ENCODE data around the gene STK32C. TPM values are rescaled to one million over a fixed set of nuclear protein-coding genes. Genes with fewer than 3 reads are reported as not detected.

STK32C gene
- total and polyA plus RNA-seq, 10 of the 15 experiments (the other 5 are each of a cell fraction or from before 2014, with no cell fraction given) = 1.5 to 18.1 (median 6.4) TPM

DNA sequence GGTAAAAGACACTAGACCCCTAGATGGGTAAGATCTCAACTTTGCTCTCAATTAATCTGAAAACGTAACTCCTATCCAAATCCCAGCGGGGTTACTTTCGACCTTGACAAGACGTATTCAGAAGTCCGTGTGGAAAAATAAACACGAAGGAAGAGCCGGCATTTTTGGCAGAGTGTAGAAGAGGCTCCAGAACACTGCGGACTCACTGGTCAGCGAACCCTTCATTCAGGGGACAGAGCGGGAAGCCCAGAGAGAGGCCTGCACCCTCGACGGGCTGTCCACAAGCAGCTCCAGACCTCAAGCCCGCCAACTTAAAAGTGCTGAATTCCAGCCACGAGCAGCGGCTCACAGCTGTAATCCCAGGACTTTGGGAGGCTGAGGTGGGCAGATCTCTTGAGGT lies 66.3 kb downstream of the STK32C start:
- Histone ChIP-seq H4K20me1 (ENCODE audit: control insufficient read depth, insufficient read depth) (no peaks in the 10 kb centered on the region), H3K9ac (ENCODE audit: control insufficient read depth, insufficient read depth, low read length) (no peak overlapping the region), H3K27me3 (replicated peaks in 1 of 2; ENCODE audit: control insufficient read depth in 2 of 2, insufficient read depth in 2 of 2, low read length in 1 of 2) (no peaks in the 10 kb centered on the region), H3K27ac (ENCODE audit: control insufficient read depth, insufficient read depth) (no peak overlapping the region), H3K4me2 (ENCODE audit: control insufficient read depth, insufficient read depth) (no peak overlapping the region), H3K36me3 (ENCODE audit: control insufficient read depth in 2 of 2, insufficient read depth in 2 of 2, low read length in 1 of 2) (no peaks in the 10 kb centered on the region), H3K79me2 (ENCODE audit: control insufficient read depth, insufficient read depth, low read length) (no peaks in the 10 kb centered on the region), H3K9me3 (replicated peaks; ENCODE audit: control insufficient read depth, insufficient read depth, low read length) (no peaks in the 10 kb centered on the region), H2AFZ (ENCODE audit: control insufficient read depth, low read depth, low read length) (no peak overlapping the region), H3K4me3 (no peak overlapping the region), H3K4me1 (ENCODE audit: control insufficient read depth, insufficient read depth, low read length) (no peaks in the 10 kb centered on the region)
- TF ChIP-seq ASH2L (IDR thresholded peaks at IDR 0.05; ENCODE audit: borderline replicate concordance, low read depth) = no peak
- TF ChIP-seq MTA2 (IDR thresholded peaks at IDR 0.05; ENCODE audit: low read depth) = no peak
- no peak for TF ChIP-seq CUX1 (IDR thresholded peaks at IDR 0.05; ENCODE audit: insufficient replicate concordance, low read depth, low read length)
- no peak for TF ChIP-seq TARDBP (IDR thresholded peaks at IDR 0.05; ENCODE audit: borderline replicate concordance)
- no peak for TF ChIP-seq ZNF217 (IDR thresholded peaks at IDR 0.05)
- TF ChIP-seq KLF5 (IDR thresholded peaks at IDR 0.05; ENCODE audit: partially characterized antibody) = no peak
- no peak for TF ChIP-seq STAT3 (IDR thresholded peaks at IDR 0.05; ENCODE audit: low read depth, low read length)
- TF ChIP-seq FOXK2 (IDR thresholded peaks at IDR 0.05) = no peak
- TF ChIP-seq KAT2A (conservative IDR thresholded peaks at IDR 0.05; ENCODE audit: control insufficient read depth, low read depth, low read length) = no peak
- DNase-seq (ENCODE audit: low read depth, low spot score) = no peak
- no peak for ATAC-seq
- in situ Hi-C loops (cut with MboI) = no loop called here
- FAIRE-seq = no peak
- 64% methylated on average over 15 of the region's 15 CpGs for WGBS (ENCODE audit: insufficient coverage, insufficient replicate concordance, low lambda C conversion rate, missing lambda C conversion rate)
- ChIA-PET SMC1A (ENCODE audit: uncharacterized antibody, unreplicated experiment) (no interaction called here), POLR2A (no interaction called here), CTCF (no interaction called here), RAD21 (ENCODE audit: unreplicated experiment) (interaction anchor here (0.6 kb wide), 1 partner anchor 892 kb away, joined by 3 read pairs; no protein-coding TSS in a partner anchor)
- intact Hi-C loops (cut with micrococcal nuclease; ENCODE audit: unreplicated experiment) = no loop called here
- BruUV-seq (replicated peaks) = no TSS peak

Data from GM12878 (cell line).